HepG2 (cell line): ENCODE data around the gene FAM219A. TPM values are rescaled to one million over a fixed set of nuclear protein-coding genes. Genes with fewer than 3 reads are reported as not detected.

Experiments used
- ASH2L ChIP-seq: fragments of 300-600, 200-600 bp; sonication (generic); IDR thresholded peaks from 2 replicates; pipeline ENCODE4 v1.7.0; 2017; ENCODE audit warnings: low read depth, mild to moderate bottlenecking, moderate library complexity, mixed read lengths, low read length; ENCODE audit not compliant: insufficient read length
- ATF3 ChIP-seq: sonication (generic); formaldehyde crosslinking; IDR thresholded peaks from 2 replicates; pipeline ENCODE4 v1.4.0; 2020; ENCODE audit warnings: missing genetic modification reagents
- ATRX ChIP-seq: sonication (generic); formaldehyde crosslinking; IDR thresholded peaks from 2 replicates; pipeline ENCODE4 v1.4.0; 2020; ENCODE audit warnings: missing genetic modification reagents, borderline replicate concordance
- DMAP1 ChIP-seq: IDR thresholded peaks from 2 replicates; pipeline ENCODE4 v1.6.1; 2016
- ELF1 ChIP-seq: sonication (generic); formaldehyde crosslinking; IDR thresholded peaks from 2 replicates; pipeline ENCODE4 v1.4.0; 2020; ENCODE audit warnings: missing genetic modification reagents
- HMG20B ChIP-seq: conservative IDR thresholded peaks from 2 replicates; pipeline ENCODE4 v1.6.1; 2016; ENCODE audit warnings: missing genetic modification reagents, missing compliant biosample characterization
- HOXA3 ChIP-seq: sonication (generic); formaldehyde crosslinking; IDR thresholded peaks from 2 replicates; pipeline ENCODE4 v1.5.0; 2020; ENCODE audit warnings: missing genetic modification reagents
- NR3C1 ChIP-seq: sonication (generic); formaldehyde crosslinking; IDR thresholded peaks from 2 replicates; pipeline ENCODE4 v1.4.0; 2020; ENCODE audit warnings: missing genetic modification reagents
- PITX1 ChIP-seq: sonication (generic); formaldehyde crosslinking; IDR thresholded peaks from 2 replicates; pipeline ENCODE4 v1.5.1; 2020; ENCODE audit warnings: mild to moderate bottlenecking, missing genetic modification reagents
- RARG ChIP-seq: sonication (generic); formaldehyde crosslinking; IDR thresholded peaks from 2 replicates; pipeline ENCODE4 v1.4.0; 2020; ENCODE audit warnings: low read depth, mild to moderate bottlenecking, missing genetic modification reagents
- RNF219 ChIP-seq: sonication (generic); formaldehyde crosslinking; IDR thresholded peaks from 2 replicates; pipeline ENCODE4 v1.5.0; 2020; ENCODE audit warnings: mild to moderate bottlenecking, missing genetic modification reagents
- SOX13 ChIP-seq, 3 experiments: fragments of 450-650 bp in 1 of 3; sonication (generic) in 1 of 3; formaldehyde crosslinking in 1 of 3; IDR thresholded peaks in 2 of 3; conservative IDR thresholded peaks in 1 of 3; 2 replicates each; pipeline versions ENCODE4 v1.5.0 to v1.6.1; 2016 to 2020; ENCODE audit warnings: antibody characterized with exemption in 1 of 3, mild to moderate bottlenecking in 1 of 3, missing compliant biosample characterization in 1 of 3, missing genetic modification reagents in 1 of 3, moderate library complexity in 1 of 3
- SOX6 ChIP-seq, 2 experiments: fragments of 450-650 bp in 1 of 2; sonication (generic) in 1 of 2; formaldehyde crosslinking in 1 of 2; IDR thresholded peaks; 2 replicates each; pipeline versions ENCODE4 v1.4.0 to v1.6.1; 2017 to 2020; ENCODE audit warnings: antibody characterized with exemption in 1 of 2, mild to moderate bottlenecking in 1 of 2, missing genetic modification reagents in 1 of 2
- TBX2 ChIP-seq: sonication (generic); formaldehyde crosslinking; IDR thresholded peaks from 2 replicates; pipeline ENCODE4 v1.5.0; 2020; ENCODE audit warnings: missing genetic modification reagents, mild to moderate bottlenecking, borderline replicate concordance
- XRCC5 ChIP-seq: fragments of 200-400 bp; formaldehyde crosslinking; optimal IDR thresholded peaks from 2 replicates; pipeline ENCODE3; 2017; ENCODE audit warnings: mild to moderate bottlenecking, low read length
- ZFP41 ChIP-seq: sonication (generic); formaldehyde crosslinking; IDR thresholded peaks from 2 replicates; pipeline ENCODE4 v1.4.0; 2020; ENCODE audit warnings: mild to moderate bottlenecking, missing genetic modification reagents, borderline replicate concordance
- ZNF124 ChIP-seq: sonication (generic); formaldehyde crosslinking; IDR thresholded peaks from 2 replicates; pipeline ENCODE4 v1.4.0; 2020; ENCODE audit warnings: missing genetic modification reagents
- ZNF280D ChIP-seq: sonication (generic); formaldehyde crosslinking; IDR thresholded peaks from 2 replicates; pipeline ENCODE4 v1.5.1; 2020; ENCODE audit warnings: mild to moderate bottlenecking, missing genetic modification reagents
- ZNF710 ChIP-seq: sonication (generic); formaldehyde crosslinking; IDR thresholded peaks from 2 replicates; pipeline ENCODE4 v1.5.0; 2020; ENCODE audit warnings: mild to moderate bottlenecking, missing genetic modification reagents, borderline replicate concordance
- ZNF713 ChIP-seq: sonication (generic); formaldehyde crosslinking; IDR thresholded peaks from 2 replicates; pipeline ENCODE4 v1.4.0; 2020; ENCODE audit warnings: mild to moderate bottlenecking, missing genetic modification reagents
- polyA plus RNA-seq, 8 experiments: library from polyadenylated mRNA; depleted of rRNA in 3 of 8; stranded (reverse) in 7 of 8; unstranded in 1 of 8; fragments of >200 nt; fragmentation: Illumina TruSeq in 4 of 8; extraction: Trizol in 4 of 8; gene quantifications; 2 replicates each; pipeline versions ENCODE4 v1.2.1 to v1.2.3, GENCODE V29; 2011 to 2016; ENCODE audit warnings: low read depth in 4 of 8, missing spikeins in 1 of 8, mixed read lengths in 1 of 8; ENCODE audit not compliant: insufficient read depth in 1 of 8
- total RNA-seq, 5 experiments: library from RNA; depleted of rRNA; stranded (reverse); fragments of >200 nt; fragmentation: Illumina TruSeq; extraction: Trizol; gene quantifications; 2 replicates each; pipeline ENCODE4 v1.2.3, GENCODE V29; 2016; ENCODE audit warnings: low read depth in 1 of 5
- TF ChIP-seq, protein P1 (sequence below): sonication (generic); formaldehyde crosslinking; IDR thresholded peaks from 2 replicates; pipeline ENCODE4 v1.4.0; 2020; ENCODE audit warnings: missing genetic modification reagents

FAM219A gene
- total and polyA plus RNA-seq, 2 of the 13 experiments (the other 11 are each of a cell fraction or from before 2014, with no cell fraction given) = 3.9 to 6.4 TPM

DNA sequence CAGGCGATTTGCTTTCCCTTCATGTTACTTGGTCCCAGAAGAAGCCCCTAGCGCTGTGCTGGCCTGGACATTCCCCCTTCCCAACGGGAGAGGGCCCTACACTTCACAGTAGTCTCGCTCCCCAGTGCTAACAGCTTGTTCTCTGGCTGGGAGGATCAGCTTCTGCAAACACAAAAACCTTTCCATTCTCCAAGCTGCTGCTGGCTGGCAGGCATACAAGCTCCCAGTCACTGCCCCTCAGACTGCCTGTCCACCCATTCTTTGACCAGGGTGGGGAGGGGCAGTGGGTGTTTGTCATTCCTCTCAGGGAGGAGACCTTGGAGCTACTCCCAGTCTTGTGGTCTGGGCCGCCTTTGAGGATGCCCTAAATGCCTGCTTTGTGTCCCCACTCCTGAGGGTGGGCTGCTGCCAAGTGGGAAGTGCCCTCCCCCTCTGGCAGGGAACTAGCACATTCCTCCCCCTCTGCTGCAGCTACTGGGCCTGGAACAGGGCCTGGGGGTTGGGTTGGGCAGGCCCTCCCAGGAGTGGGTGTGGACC lies 43.6 kb upstream of the FAM219A start (continued):
- TF ChIP-seq ZNF280D (CRISPR knock-in tag) (no peak), NR3C1 (CRISPR knock-in tag) (no peak), ATRX (CRISPR knock-in tag) (no peak), ZNF710 (CRISPR knock-in tag) (no peak), TBX2 (CRISPR knock-in tag) (no peak), PITX1 (CRISPR knock-in tag) (no peak), XRCC5 (no peak), DMAP1 (CRISPR knock-in tag) (no peak), RARG (no peak), HMG20B (CRISPR knock-in tag) (no peak), HOXA3 (CRISPR knock-in tag) (no peak), ZNF124 (CRISPR knock-in tag) (no peak), ASH2L (no peak), ZFP41 (CRISPR knock-in tag) (no peak), ELF1 (no peak), ZNF713 (no peak), SOX13 (IDR thresholded peaks at IDR 0.05) (no peak), SOX13 (CRISPR knock-in tag; conservative IDR thresholded peaks at IDR 0.05 in 1 of 2, IDR thresholded peaks at IDR 0.05 in 1 of 2) (0 out of 4 replicates have a peak, but pooled peaks of 1 of the 2 experiments have one; percentile 3), RNF219 (CRISPR knock-in tag) (no peak), SOX6 (IDR thresholded peaks at IDR 0.05) (no peak), SOX6 (CRISPR knock-in tag; IDR thresholded peaks at IDR 0.05) (0 out of 2 replicates have a peak, but pooled peaks have one; percentile 28), ATF3 (no peak)
- TF ChIP-seq, protein P1, sequence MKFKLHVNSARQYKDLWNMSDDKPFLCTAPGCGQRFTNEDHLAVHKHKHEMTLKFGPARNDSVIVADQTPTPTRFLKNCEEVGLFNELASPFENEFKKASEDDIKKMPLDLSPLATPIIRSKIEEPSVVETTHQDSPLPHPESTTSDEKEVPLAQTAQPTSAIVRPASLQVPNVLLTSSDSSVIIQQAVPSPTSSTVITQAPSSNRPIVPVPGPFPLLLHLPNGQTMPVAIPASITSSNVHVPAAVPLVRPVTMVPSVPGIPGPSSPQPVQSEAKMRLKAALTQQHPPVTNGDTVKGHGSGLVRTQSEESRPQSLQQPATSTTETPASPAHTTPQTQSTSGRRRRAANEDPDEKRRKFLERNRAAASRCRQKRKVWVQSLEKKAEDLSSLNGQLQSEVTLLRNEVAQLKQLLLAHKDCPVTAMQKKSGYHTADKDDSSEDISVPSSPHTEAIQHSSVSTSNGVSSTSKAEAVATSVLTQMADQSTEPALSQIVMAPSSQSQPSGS (CRISPR knock-in tag) = no peak
